HepG2 (cell line): ENCODE measurements around the gene DCTN4. TPM values are rescaled to one million over a fixed set of nuclear protein-coding genes. Genes with fewer than 3 reads are reported as not detected.
A peak's percentile ranks its signal among the peaks of the same experiment; 100 is the strongest.

Experiments used
- ARID2 ChIP-seq: sonication (generic); formaldehyde crosslinking; IDR thresholded peaks from 2 replicates; pipeline ENCODE4 v1.8.1; 2022; ENCODE audit warnings: mild to moderate bottlenecking, missing genetic modification reagents, borderline replicate concordance
- BCL6 ChIP-seq: IDR thresholded peaks from 2 replicates; pipeline ENCODE4 v1.6.1; 2016; ENCODE audit warnings: missing genetic modification reagents, missing compliant biosample characterization
- CREB1 ChIP-seq, 2 experiments: fragments of 450-650 bp in 1 of 2; IDR thresholded peaks; 2 replicates each; pipeline ENCODE4 v1.6.1; 2016 to 2017; ENCODE audit warnings: control low read depth in 1 of 2, mild to moderate bottlenecking in 1 of 2, missing compliant biosample characterization in 1 of 2, missing genetic modification characterization in 1 of 2
- GPN1 ChIP-seq: sonication (generic); formaldehyde crosslinking; IDR thresholded peaks from 2 replicates; pipeline ENCODE4 v1.5.1; 2020; ENCODE audit warnings: missing genetic modification reagents, borderline replicate concordance
- HOXA9 ChIP-seq: sonication (generic); formaldehyde crosslinking; IDR thresholded peaks from 2 replicates; pipeline ENCODE4 v1.8.1; 2022; ENCODE audit warnings: missing genetic modification reagents, mild to moderate bottlenecking, moderate library complexity, borderline replicate concordance
- MBNL3 ChIP-seq: fragments of 250-450 bp; sonication (Bioruptor Pico); conservative IDR thresholded peaks from 2 replicates; pipeline ENCODE4 v1.8.0; 2022; ENCODE audit warnings: mild to moderate bottlenecking, inconsistent platforms
- MYC ChIP-seq: sonication (generic); formaldehyde crosslinking; IDR thresholded peaks from 2 replicates; pipeline ENCODE4 v1.9.0; 2021; ENCODE audit warnings: missing genetic modification reagents, borderline replicate concordance
- PHF8 ChIP-seq: sonication (generic); formaldehyde crosslinking; IDR thresholded peaks from 2 replicates; pipeline ENCODE4 v1.5.0; 2020; ENCODE audit warnings: missing genetic modification reagents
- U2AF2 ChIP-seq: fragments of 200-400 bp; formaldehyde crosslinking; IDR thresholded peaks from 2 replicates; pipeline ENCODE4 v1.6.1; 2017; ENCODE audit warnings: low read depth, mild to moderate bottlenecking, low read length
- ZBTB33 ChIP-seq: sonication (generic); formaldehyde crosslinking; IDR thresholded peaks from 2 replicates; pipeline ENCODE4 v1.4.0; 2020; ENCODE audit warnings: missing genetic modification reagents
- ZFY ChIP-seq: sonication (generic); formaldehyde crosslinking; IDR thresholded peaks from 2 replicates; pipeline ENCODE4 v1.4.0; 2020; ENCODE audit warnings: missing genetic modification reagents
- ZMYM4 ChIP-seq: sonication (generic); formaldehyde crosslinking; IDR thresholded peaks from 2 replicates; pipeline ENCODE4 v1.8.1; 2023; ENCODE audit warnings: mild to moderate bottlenecking, missing genetic modification reagents
- ZNF383 ChIP-seq: sonication (generic); formaldehyde crosslinking; IDR thresholded peaks from 2 replicates; pipeline ENCODE4 v1.4.0; 2020; ENCODE audit warnings: missing genetic modification reagents, mild to moderate bottlenecking, borderline replicate concordance
- ZNF569 ChIP-seq: sonication (generic); formaldehyde crosslinking; IDR thresholded peaks from 2 replicates; pipeline ENCODE4 v1.5.0; 2020; ENCODE audit warnings: mild to moderate bottlenecking, missing genetic modification reagents, moderate library complexity, borderline replicate concordance
- ZNF7 ChIP-seq: IDR thresholded peaks from 2 replicates; pipeline ENCODE4 v1.6.1; 2016; ENCODE audit warnings: missing biosample characterization, missing genetic modification reagents
- ZNF724P ChIP-seq: sonication (generic); formaldehyde crosslinking; IDR thresholded peaks from 2 replicates; pipeline ENCODE4 v1.8.0; 2022; ENCODE audit warnings: missing genetic modification reagents, borderline replicate concordance
- ZSCAN9 ChIP-seq: IDR thresholded peaks from 2 replicates; pipeline ENCODE4 v1.6.1; 2016; ENCODE audit warnings: borderline replicate concordance
- polyA plus RNA-seq, 8 experiments: library from polyadenylated mRNA; depleted of rRNA in 3 of 8; stranded (reverse) in 7 of 8; unstranded in 1 of 8; fragments of >200 nt; fragmentation: Illumina TruSeq in 4 of 8; extraction: Trizol in 4 of 8; gene quantifications; 2 replicates each; pipeline versions ENCODE4 v1.2.1 to v1.2.3, GENCODE V29; 2011 to 2016; ENCODE audit warnings: low read depth in 4 of 8, missing spikeins in 1 of 8, mixed read lengths in 1 of 8; ENCODE audit not compliant: insufficient read depth in 1 of 8
- total RNA-seq, 5 experiments: library from RNA; depleted of rRNA; stranded (reverse); fragments of >200 nt; fragmentation: Illumina TruSeq; extraction: Trizol; gene quantifications; 2 replicates each; pipeline ENCODE4 v1.2.3, GENCODE V29; 2016; ENCODE audit warnings: low read depth in 1 of 5
- TF ChIP-seq, protein P1 (sequence below): sonication (generic); formaldehyde crosslinking; IDR thresholded peaks from 2 replicates; pipeline ENCODE4 v1.5.0; 2020; ENCODE audit warnings: missing genetic modification reagents
- TF ChIP-seq, protein P2 (sequence below): sonication (generic); formaldehyde crosslinking; IDR thresholded peaks from 2 replicates; pipeline ENCODE4 v1.8.1; 2023; ENCODE audit warnings: mild to moderate bottlenecking, missing genetic modification reagents
- TF ChIP-seq, protein P3 (sequence below): sonication (generic); formaldehyde crosslinking; IDR thresholded peaks from 2 replicates; pipeline ENCODE4 v1.5.0; 2020; ENCODE audit warnings: missing genetic modification reagents

DCTN4 gene
- total and polyA plus RNA-seq, 2 of the 13 experiments (the other 11 are each of a cell fraction or from before 2014, with no cell fraction given) = 24.1 to 26.9 TPM

DNA sequence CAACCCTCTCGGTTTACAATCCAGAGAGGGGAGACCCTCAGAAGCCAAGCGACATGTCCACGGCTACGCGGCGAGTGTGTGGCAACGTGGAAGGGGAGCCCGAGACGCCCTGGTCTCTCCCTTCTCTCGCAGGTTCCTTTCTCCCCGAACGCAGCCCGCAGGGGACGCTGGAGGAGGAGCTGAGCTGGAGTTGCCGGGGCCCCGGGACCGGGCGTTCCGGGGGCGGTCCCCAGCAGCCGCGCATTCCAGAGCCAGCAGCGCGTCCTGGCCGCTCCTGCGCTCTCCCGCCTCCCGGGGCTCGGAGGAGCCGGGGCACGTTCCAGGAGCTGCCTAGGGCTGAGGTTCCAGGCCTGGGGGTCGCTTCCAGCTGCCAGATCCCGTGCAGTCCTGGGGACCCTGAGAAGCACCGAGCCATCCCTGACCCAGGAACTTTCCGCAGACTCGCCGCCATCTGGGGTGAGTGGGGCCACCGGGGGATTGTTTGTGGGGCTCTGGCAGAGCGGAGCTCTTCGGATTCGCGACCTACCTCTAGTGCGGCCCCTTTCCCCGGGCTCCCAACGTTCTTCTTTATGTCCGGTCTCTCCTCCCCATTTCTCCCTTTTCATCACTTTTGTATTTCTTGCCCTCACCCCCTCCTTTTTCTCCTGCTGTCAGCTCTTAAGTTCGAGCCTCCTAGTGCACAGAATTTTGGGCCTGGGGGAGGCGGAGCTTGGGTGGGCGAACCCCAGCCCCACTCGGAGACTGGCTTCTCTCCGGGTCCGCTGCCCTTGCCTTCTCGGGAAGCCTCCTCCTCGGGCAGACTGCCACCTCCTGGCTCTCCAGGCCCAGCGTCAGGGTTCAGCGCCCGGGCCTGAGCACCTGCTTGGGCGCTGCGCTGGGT lies 19.9 kb upstream of the DCTN4 start, which contains the start of gene SMIM3 (continued):
- TF ChIP-seq, protein P1, sequence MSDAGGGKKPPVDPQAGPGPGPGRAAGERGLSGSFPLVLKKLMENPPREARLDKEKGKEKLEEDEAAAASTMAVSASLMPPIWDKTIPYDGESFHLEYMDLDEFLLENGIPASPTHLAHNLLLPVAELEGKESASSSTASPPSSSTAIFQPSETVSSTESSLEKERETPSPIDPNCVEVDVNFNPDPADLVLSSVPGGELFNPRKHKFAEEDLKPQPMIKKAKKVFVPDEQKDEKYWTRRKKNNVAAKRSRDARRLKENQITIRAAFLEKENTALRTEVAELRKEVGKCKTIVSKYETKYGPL (CRISPR knock-in tag) = no peak
- TF ChIP-seq ZNF7 (CRISPR knock-in tag) (no peak), ZFY (CRISPR knock-in tag) (peak; percentile 67), BCL6 (CRISPR knock-in tag) (peak; percentile 5; the same call in 1 of the 2 replicates), ZBTB33 (CRISPR knock-in tag) (peak; percentile 8; the same call in 1 of the 2 replicates), ARID2 (CRISPR knock-in tag) (peak; percentile 60; the same call in 1 of the 2 replicates), ZMYM4 (peak; percentile 4; the same call in 1 of the 2 replicates), ZSCAN9 (peak; percentile 11; the same call in 1 of the 2 replicates), MBNL3 (CRISPR knock-in tag) (no peak), CREB1 (IDR thresholded peaks at IDR 0.05) (no peak), CREB1 (CRISPR knock-in tag; IDR thresholded peaks at IDR 0.05) (no peak), ZNF724P (CRISPR knock-in tag) (0 out of 2 replicates have a peak, but pooled peaks have one; percentile 39), MYC (CRISPR knock-in tag) (peak; percentile 32; the same call in 1 of the 2 replicates), HOXA9 (0 out of 2 replicates have a peak, but pooled peaks have one; percentile 5), ZNF569 (CRISPR knock-in tag) (peak; percentile 43; the same call in 1 of the 2 replicates), ZNF383 (CRISPR knock-in tag) (no peak), U2AF2 (no peak), GPN1 (CRISPR knock-in tag) (0 out of 2 replicates have a peak, but pooled peaks have one; percentile 29), PHF8 (CRISPR knock-in tag) (peak; percentile 69)
- TF ChIP-seq, protein P2, sequence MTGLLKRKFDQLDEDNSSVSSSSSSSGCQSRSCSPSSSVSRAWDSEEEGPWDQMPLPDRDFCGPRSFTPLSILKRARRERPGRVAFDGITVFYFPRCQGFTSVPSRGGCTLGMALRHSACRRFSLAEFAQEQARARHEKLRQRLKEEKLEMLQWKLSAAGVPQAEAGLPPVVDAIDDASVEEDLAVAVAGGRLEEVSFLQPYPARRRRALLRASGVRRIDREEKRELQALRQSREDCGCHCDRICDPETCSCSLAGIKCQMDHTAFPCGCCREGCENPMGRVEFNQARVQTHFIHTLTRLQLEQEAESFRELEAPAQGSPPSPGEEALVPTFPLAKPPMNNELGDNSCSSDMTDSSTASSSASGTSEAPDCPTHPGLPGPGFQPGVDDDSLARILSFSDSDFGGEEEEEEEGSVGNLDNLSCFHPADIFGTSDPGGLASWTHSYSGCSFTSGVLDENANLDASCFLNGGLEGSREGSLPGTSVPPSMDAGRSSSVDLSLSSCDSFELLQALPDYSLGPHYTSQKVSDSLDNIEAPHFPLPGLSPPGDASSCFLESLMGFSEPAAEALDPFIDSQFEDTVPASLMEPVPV (CRISPR knock-in tag) = no peak
- TF ChIP-seq, protein P3, sequence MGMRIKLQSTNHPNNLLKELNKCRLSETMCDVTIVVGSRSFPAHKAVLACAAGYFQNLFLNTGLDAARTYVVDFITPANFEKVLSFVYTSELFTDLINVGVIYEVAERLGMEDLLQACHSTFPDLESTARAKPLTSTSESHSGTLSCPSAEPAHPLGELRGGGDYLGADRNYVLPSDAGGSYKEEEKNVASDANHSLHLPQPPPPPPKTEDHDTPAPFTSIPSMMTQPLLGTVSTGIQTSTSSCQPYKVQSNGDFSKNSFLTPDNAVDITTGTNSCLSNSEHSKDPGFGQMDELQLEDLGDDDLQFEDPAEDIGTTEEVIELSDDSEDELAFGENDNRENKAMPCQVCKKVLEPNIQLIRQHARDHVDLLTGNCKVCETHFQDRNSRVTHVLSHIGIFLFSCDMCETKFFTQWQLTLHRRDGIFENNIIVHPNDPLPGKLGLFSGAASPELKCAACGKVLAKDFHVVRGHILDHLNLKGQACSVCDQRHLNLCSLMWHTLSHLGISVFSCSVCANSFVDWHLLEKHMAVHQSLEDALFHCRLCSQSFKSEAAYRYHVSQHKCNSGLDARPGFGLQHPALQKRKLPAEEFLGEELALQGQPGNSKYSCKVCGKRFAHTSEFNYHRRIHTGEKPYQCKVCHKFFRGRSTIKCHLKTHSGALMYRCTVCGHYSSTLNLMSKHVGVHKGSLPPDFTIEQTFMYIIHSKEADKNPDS = 0 out of 2 replicates have a peak, but pooled peaks have one; percentile 37
